GM21619 (cell line): Measurements from ENCODE around the gene VAMP3.

ENCODE experiments used
- ATAC-seq: cut with Tn5 transposase; IDR thresholded peaks from one replicate; pipeline ENCODE4 v1.9.1; 2021; ENCODE audit not compliant: unreplicated experiment

Gene VAMP3, protein sequence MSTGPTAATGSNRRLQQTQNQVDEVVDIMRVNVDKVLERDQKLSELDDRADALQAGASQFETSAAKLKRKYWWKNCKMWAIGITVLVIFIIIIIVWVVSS

DNA sequence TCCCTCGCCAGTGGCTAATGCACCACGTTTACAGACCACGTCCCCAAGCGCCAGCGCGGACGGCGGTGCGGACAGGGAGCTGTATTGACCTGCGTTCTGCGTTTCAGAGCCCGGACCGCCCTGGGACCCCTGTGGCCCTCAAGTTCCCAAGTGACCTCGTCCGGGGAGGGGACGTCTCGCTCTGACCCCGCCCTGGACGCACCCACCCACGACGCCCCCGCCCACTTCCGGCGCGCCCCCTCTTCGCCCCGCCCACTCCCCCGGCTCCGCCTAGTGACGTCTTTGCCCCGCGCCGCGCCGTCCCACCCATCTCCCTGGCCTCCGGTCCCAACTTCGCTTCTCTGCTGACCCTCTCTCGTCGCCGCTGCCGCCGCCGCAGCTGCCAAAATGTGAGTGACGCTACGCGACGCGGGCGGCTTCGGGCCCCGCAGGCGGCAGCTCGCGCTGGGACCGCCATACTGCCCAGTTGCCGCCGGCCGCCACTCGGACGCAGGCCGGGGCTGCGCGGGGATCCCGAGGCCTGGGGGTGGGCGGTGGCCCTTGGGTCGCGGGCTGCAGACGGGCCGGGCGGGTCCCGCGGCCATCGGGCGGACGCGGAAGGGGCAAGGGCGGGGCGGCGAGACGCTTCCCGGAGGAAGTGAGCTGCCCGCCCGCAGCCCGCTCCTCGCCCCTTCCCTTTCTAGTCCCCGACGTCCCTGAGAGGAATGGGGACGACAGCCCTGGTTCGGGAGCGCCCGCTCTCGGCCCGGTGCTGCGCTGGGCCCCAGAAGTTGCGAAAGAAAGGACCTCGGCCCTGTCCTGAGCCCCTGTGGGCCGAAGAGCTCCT lies at the start of gene VAMP3:
Gene VAMP3, plus strand, starts transcription at position 300 of the 826 bp plus-strand sequence. Its CDS starts 88 bp downstream, at position 388.
- ATAC-seq = peak; percentile 78

DNA sequence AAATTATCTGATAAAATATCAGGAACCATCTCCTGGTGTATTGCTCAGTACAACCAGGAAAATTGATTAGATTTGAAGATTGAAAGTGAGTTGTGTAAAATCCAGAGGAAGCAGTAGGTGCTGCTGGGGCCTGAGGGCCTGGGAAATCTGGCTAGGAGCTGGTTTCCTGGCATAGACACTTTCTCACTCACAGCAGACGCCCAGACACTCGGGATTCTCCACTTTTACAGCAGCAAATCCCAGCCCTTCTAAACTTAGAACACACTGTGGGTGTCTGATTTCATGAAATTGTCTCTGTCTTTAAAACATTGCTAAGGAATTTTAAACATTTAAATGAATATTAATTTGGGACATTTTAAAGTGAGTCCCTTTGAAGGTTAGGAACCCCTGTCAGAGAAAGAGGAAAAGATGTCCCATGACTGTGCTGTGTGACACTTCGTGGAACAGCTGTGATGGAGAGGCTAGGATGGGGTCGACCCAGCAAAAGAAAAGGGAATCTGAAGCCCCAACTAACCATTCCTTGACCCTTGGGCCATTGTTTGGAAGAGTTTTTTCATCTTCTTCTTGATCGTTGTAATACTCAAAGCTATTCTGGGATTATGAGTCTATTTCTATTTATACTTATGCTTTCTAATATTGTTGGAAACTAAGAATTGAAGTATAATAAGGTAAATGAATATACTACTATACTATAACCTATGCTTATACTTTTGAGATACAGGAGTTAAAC lies 49.0 kb upstream of the VAMP3 start:
- ATAC-seq = no peak

DNA sequence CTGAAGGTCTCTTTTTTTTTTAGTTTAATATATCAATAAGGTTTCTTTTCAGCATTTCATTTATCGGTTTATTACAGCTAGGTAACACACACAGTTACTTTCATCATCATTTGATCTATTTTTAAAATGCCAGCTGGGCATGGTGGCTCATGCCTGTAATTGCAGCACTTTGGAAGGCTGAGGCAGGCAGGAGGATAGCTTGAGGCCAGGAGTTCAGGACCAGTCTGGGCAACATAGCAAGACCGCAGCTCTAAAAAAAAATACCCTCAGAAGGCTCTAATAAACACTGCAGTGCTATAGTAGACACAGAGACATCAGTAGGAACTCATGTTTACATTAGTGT lies 48.5 kb upstream of the VAMP3 start:
- ATAC-seq = no peak

DNA sequence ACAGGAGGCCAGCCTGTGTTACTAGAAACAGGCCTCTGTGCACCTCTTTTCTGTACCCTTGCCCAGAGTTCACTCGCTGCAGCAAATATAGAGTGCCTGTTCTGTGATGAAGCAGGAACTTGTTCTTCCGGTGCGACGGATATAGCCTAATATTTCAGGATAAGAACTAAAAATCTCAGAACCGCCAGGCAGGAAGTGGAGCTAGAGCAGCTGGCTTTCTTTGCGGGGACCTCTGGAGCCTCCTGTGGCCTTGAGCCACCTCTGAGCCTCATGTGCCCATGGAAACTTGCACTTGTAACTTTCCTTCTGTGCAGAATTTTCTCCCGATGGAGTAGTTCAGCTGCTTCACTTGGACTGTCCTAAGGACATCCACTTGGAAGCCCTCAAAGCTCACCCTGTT lies 44.5 kb upstream of the VAMP3 start:
- no peak for ATAC-seq

DNA sequence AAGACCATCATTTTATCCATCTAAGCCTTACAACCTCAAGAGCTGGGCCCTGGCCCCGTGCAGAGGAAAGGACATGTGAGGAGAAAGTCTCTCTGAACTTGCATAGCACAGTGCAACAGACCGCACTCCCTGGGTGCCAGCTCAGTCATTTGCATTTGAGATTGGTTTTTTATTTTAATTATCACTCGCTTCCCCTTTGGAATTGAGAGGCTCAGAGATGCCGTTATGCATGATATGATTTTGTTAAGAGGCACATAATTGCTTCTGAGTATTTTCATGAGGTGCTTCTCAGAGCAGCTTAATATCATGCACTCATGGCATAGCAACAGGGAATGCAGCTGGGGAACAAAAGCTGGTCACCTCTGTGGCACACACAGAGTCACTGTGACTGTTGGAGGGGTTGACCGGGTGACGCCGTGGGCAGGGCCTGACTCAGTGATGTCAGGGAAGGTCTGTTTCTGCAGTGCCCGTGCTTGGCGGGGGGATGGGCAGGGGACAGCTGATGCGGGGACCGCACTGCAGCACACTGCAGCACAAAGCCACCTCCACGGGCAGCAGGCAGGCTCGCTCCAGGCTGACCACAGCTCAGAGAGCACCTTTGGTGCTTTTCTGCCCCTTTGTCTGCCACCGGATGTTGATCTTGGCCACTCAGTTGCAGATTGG lies 43.2 kb upstream of the VAMP3 start:
- no peak for ATAC-seq

DNA sequence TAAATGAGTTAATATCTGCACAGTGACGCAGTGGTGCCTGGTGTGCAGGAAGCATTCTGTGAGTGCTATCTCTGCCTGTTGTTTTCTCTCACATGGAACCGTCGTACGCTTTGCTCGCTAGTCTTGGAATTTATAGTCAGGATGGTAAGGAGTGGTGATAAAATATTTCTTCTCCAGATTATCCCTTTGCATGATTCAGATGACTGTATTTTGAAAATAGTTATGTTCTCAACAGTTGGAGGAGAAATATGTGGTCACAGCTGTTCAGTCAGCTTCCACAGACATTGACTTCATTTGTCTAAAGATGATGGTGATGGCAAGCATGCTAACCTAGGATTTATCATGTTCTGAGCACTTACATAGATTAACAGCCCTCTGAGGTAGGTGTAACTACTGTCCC lies 41.3 kb upstream of the VAMP3 start:
- ATAC-seq = no peak

DNA sequence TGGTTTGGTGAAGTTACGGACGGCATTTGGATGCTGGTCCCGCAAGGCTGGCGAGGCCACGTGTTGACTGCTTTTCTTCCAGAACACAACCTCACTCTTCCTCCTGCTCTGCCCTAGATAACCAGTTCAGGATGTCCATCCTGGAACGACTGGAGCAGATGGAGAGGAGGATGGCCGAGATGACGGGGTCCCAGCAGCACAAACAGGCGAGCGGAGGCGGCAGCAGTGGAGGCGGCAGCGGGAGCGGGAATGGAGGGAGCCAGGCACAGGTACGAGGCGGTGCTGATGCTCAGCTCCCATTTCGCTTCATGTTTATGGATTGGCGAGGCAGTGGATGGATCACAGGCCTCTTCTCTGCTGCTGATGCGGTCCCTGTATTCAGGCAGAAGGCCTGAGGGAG lies 38.8 kb upstream of the VAMP3 start:
- no peak for ATAC-seq

DNA sequence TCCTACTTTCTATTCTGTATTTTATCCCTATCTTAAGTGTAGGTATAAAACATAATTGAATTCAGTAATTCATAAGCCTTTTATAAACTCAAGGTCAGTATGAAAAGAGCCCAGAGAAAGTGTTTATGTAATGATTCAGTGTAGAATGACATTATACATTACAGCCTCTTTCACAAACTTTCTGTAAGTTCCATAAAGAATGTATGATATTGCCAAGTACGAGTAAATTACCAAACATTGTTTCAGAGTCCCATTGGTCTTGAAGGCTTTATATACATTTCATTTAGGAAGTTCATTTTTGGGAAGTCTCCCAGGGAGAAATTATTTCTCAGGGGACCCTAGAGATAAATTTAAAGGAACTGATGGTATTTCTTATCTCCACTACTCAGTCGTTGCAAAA lies 37.8 kb upstream of the VAMP3 start:
- no peak for ATAC-seq

DNA sequence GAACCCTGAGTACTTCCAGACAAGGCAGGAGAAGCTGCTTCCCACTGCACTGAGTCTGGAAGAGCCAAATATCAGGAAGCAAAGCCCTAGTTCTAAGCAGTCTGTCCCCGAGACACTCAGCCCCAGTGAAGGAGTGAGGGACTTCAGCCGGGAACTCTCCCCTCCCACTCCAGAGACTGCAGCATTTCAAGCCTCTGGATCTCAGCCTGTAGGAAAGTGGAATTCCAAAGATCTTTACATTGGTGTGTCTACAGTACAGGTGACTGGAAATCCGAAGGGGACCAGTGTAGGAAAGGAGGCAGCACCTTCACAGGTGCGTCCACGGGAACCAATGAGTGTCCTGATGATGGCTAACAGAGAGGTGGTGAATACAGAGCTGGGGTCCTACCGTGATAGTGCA lies 33.1 kb upstream of the VAMP3 start:
- no peak for ATAC-seq

DNA sequence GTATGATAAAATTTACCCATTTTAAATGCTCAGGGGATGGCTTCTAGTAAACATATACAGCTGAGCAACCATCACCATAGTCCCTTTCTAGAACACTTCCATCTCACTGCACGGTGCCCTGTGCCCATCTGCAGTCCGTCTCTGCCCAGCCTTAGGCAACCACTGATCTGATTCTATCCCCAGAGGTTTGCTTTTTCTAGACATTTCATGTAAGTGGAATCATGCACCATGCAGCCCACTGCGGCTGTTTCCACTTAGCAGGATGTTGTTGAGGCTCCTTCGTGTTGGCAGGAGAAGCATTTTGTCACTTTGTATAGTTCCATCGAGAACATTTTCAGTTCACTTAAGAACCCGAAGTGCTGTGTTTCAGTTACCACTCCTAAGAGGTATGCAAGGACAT lies 27.8 kb upstream of the VAMP3 start:
- no peak for ATAC-seq

DNA sequence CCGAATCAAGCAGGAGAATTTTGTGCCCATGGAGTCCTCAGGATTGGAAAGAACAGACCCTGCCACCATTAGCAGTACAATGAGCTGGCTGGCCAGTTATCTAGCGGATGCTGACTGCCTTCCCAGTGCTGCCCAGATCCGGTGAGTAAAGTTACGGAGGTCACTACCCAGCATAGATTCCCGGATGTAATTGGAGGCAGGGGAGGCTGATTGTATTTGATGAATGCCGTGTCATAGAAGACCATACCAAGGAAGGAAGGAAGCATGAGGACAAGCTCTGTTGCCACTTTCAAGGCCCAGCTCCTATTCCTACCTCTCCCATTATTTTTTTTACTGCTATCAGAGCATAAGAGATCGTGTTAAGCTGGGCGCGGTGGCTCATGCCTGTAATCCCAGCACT lies 26.2 kb upstream of the VAMP3 start:
- no peak for ATAC-seq

DNA sequence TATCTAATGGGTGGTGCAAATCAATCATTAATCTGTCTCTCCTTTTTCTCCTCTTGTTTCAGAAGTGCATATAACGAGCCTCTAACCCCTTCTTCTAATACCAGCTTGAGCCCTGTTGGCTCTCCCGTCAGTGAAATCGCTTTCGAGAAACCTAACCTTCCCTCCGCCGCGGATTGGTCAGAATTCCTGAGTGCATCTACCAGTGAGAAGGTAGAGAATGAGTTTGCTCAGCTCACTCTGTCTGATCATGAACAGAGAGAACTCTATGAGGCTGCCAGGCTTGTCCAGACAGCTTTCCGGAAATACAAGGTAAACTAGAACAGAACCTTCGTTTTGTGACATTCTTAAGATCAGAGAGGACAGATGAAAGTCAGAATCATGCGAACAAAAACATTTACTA lies 25.3 kb upstream of the VAMP3 start:
- ATAC-seq = no peak

DNA sequence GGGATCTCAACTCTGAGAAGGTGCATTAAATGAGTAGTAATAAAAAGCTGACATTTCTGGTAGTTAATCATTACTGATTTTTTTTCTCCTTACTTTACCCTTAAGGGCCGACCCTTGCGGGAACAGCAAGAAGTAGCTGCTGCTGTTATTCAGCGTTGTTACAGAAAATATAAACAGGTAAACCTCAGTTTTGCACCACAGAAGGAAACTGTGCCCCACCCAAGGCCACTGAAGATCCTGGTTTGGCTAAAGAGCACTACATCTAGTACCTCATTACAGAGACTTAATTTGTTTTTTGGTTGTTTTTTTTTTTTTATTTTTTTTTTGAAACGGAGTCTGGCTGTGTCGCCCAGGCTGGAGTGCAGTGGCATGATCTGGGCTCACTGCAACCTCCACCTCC lies 23.5 kb upstream of the VAMP3 start:
- no peak for ATAC-seq

DNA sequence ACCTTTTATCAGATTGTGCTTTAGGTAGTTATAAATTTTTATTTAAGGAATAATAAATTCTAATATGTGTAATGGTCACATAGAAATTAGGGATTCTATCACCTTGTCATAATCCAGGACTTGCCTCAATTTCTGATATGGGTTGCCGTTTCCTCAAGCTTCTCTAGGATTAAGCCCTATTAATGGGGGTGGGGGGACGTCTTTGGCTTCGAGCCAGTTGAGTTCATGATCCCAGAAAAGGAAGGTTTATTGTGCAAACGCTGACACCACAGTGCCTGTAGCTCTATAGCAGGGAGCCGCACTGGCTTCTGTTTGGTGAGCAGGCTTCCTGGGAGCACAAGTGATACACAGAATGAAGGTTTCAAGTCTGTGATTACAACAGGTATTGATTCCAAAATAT lies 22.0 kb upstream of the VAMP3 start:
- ATAC-seq = no peak

DNA sequence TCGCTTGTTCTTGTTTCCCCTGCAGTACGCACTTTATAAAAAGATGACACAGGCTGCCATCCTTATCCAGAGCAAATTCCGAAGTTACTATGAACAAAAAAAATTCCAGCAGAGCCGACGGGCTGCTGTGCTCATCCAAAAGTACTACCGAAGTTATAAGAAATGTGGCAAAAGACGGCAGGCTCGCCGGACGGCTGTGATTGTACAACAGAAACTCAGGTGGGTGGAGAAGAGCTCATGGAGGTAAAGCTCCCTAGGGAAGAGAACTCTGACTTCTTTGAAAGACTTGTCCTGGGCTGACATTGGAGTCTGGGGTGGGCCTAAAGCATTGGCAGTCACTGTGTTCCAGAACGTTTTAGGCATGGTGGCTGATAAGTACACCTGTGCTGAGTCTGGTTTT lies 19.9 kb upstream of the VAMP3 start:
- no peak for ATAC-seq

DNA sequence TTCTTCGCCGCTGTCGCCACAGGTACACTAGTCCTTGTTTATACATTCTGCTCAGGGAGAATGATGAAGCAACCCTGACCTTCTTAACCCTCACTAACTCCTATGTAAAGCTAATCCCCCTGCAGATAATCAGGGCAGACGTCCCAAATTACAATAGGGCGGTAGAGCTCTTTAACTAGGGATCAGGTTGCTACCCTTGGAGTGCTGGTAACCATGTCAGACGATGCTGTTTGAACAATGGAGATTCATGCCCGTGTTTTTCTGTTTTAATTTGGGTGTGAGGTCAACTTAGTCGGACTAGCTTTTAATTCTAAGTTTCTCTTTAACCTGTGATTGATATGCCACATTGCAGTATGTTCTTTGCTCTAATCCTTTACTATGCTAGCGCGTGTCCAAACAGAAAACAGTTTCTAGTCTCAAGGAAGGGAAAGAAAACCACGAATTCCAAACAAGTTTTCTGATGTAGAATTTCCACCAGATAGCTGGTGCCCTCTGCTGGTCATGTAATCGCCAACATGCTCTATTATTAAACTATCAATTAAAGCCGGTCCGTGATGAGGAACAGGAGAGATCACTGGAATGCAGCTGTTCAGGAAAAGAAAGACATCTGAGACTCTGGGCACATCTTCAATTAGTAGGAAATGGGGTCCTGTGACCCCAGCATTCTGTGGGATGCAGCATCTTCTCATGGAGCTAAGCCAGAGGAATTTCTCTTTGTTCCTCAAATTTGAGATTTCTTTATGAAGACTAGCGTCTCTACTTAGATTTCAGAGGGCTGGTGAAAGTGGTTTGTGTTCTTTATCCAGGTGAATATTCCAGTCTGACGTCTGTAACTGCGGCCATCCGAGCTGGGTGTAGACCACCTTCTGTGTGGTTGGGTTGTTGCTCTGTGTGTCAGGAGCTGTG lies 18.3 kb upstream of the VAMP3 start:
- ATAC-seq = no peak

DNA sequence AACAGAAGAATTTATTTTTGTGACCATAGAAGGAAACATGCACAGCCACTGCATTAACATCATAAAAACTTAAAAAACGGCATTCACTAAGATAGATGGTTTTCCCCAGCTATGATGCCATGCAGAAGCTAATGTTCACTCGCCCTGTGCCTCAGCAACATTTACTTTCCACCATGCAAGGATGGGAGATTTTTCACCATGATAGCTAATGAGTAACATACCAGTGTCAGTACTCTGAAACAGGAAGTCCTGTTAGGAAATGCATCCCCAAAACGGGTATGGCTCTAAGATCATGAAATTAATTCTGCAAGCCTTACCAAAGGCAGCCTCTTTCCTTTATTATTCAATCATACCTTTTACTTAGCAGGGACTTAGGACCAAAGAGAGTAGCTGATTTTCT lies 17.5 kb upstream of the VAMP3 start:
- no peak for ATAC-seq

DNA sequence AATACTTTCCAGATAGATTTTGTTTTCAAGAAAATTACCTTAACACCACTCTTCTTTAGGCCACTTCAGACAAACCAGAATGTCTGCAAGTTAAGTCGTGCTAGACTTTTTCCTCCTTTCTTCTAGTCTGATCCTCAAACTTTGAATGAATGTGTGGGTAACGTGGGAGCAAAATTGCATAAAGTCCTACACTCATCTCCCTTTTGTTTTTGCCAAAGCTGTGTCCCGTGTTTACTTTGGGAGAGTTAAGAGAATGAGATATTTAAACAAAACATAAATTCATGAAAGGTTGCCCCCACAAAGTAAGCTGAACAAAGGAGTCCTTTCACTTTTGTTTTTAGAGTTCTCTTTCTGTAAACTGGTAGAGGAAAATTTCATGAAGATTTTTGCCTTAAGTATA lies 16.9 kb upstream of the VAMP3 start:
- ATAC-seq = no peak

DNA sequence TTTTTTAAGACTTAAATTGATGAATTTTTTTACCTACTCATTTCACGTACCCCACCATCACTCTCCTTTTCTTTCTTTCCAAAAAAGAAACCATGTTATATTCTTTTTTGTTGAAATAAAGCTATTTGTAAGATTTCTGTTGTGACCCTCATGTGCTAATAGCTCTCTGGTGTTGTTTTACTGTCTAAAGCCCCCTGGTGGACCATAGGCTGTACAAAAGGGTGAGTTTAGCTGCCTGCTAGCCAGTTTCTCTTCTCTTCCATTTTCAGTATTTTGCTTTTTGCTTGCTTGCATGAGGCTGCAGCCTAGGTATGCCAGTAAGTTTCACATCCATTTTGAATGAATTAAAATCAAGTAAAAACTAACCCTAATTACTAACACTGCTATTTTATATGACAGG lies 15.6 kb upstream of the VAMP3 start:
- ATAC-seq = no peak

DNA sequence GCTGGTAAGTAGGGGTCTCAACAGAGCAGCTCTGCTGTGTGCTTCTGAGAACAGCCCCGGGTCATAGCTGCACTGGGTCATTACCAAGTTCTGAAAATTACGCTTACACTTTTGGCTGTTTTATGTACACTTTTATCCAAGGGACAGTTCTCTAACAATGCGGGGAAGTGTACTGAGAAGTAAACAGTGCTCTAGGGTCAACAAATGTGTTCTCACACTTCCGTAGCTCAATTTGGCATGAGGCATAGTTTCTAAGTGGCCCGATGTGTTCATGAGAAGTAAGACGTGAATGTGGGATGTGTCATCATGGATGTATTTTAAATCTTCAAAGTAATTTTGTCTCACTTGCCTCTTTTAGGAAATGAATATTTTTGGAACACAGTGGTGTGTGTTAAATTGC lies 10.9 kb upstream of the VAMP3 start:
- ATAC-seq = no peak

DNA sequence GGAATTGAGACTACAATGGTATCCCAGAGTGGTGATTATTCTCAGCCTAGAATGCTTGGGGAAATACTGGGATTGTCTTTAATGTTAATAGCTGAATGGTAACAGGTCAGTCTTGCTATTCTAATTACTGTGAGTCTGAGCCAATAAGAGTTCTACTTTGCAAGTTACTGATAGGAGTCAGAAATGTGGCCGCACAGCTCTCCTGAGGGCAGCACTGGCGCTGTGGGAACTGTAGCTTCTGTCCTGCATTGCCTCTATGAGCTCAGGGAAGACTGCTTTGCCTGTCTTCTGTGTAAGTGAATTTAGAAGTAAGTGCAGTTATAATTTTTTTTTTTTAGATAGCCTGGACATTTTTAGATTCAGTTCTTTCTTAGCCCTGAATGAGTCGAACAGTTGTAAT lies 10.0 kb upstream of the VAMP3 start:
- no peak for ATAC-seq
